ENCODE measurements around the gene COX10.

GRCh38 chr17:14118951-14119350 lies 49.6 kb downstream of the COX10 start:
- TF ChIP-seq SUZ12 (IDR thresholded peaks at IDR 0.05; ENCODE audit: extremely low read depth, insufficient read depth, insufficient read length) (no peak), ZNF274 (IDR thresholded peaks at IDR 0.05; ENCODE audit: low read depth, low read length) (no peak)

All from NT2/D1 (cell line).